DMS 273 (cell line): ENCODE data around the gene OR5T3.
"Not testable (repeated sequence)": the region's sequence is repeated elsewhere in the genome, so short reads cannot be mapped to it uniquely, and the experiment has no call there.

Source experiments
- DNase-seq: peaks from one replicate; lab custom pipeline; 2025; ENCODE audit not compliant: unreplicated experiment; lab: John Stamatoyannopoulos, UW

Gene OR5T3

GRCh38 chr11:56251954-56252353 is at the start of gene OR5T3:
Gene OR5T3, plus strand, starts transcription at chr11:56252254. Its CDS starts 0 bp downstream, at chr11:56252254.
- no peak for DNase-seq

GRCh38 chr11:56207790-56208189 is 44.3 kb upstream of the OR5T3 start:
- DNase-seq, result no peak

- no peak for DNase-seq
Measured at GRCh38 chr11:56214537-56214936, 37.5 kb upstream of the OR5T3 start.

- DNase-seq, result not testable (repeated sequence)
Measured at GRCh38 chr11:56219735-56220134, 32.3 kb upstream of the OR5T3 start.

GRCh38 chr11:56234155-56234554 is 17.9 kb upstream of the OR5T3 start, which contains the start of gene OR5T2:
Gene OR5T2, minus strand, starts transcription at chr11:56234255. Its CDS starts 1,193 bp downstream, at chr11:56233062.
- DNase-seq, result no peak

GRCh38 chr11:56271092-56271491 is 19.0 kb downstream of the OR5T3 start:
- DNase-seq, result no peak

- DNase-seq, result no peak
Measured at GRCh38 chr11:56273854-56274253, 21.8 kb downstream of the OR5T3 start, which contains the start of gene OR5T1. Gene OR5T1, plus strand, starts transcription at chr11:56274154. Its CDS starts 1,485 bp downstream, at chr11:56275639.

GRCh38 chr11:56292154-56292553 is 40.1 kb downstream of the OR5T3 start, which contains the start of gene OR8H1:
Gene OR8H1, minus strand, starts transcription at chr11:56292254. Its CDS starts 1,192 bp downstream, at chr11:56291062.
- no peak for DNase-seq

GRCh38 chr11:56296898-56297297 is 44.8 kb downstream of the OR5T3 start:
- no peak for DNase-seq
